K562 (cell line): ENCODE results near the gene XPO6. TPM values are rescaled to one million over a fixed set of nuclear protein-coding genes. Genes with fewer than 3 reads are reported as not detected.
A peak's percentile ranks its signal among the peaks of the same experiment; 100 is the strongest.

Source experiments
- ATF7 ChIP-seq: fragments of 450-650 bp; IDR thresholded peaks from 2 replicates; pipeline ENCODE4 v1.7.1; 2014; ENCODE audit warnings: mild to moderate bottlenecking, moderate library complexity
- BRD4 ChIP-seq: fragments of 200-600 bp; sonication (generic); IDR thresholded peaks from 2 replicates; pipeline ENCODE4 v1.6.1; 2017; ENCODE audit warnings: inconsistent platforms
- FOXA1 ChIP-seq: fragments of 450-650 bp; IDR thresholded peaks from 2 replicates; pipeline ENCODE4 v1.6.1; 2016; ENCODE audit warnings: mild to moderate bottlenecking, borderline replicate concordance
- HEY1 ChIP-seq: fragments of 250-450 bp; sonication (Bioruptor Pico); IDR thresholded peaks from 2 replicates; pipeline ENCODE4 v1.5.0; 2020; ENCODE audit warnings: mild to moderate bottlenecking, moderate library complexity, borderline replicate concordance
- HNRNPL ChIP-seq: fragments of 200-400 bp; formaldehyde crosslinking; IDR thresholded peaks from 2 replicates; pipeline ENCODE4 v1.6.1; 2017; ENCODE audit warnings: low read depth, mild to moderate bottlenecking, low read length
- HNRNPUL1 ChIP-seq: fragments of 200-400 bp; formaldehyde crosslinking; IDR thresholded peaks from 2 replicates; pipeline ENCODE4 v1.6.1; 2017; ENCODE audit warnings: low read length
- JUND ChIP-seq, 2 experiments: IDR thresholded peaks; 2 replicates in 1 of 2; 3 replicates in 1 of 2; pipeline ENCODE4 v1.6.1; 2011; ENCODE audit warnings: borderline replicate concordance in 2 of 2, low read depth in 2 of 2, low read length in 2 of 2, improper control_type of control experiment in 1 of 2, missing biosample characterization in 1 of 2, missing genetic modification characterization in 1 of 2, missing genetic modification reagents in 1 of 2
- L3MBTL2 ChIP-seq: fragments of 450-650 bp; IDR thresholded peaks from 2 replicates; pipeline ENCODE4 v1.6.1; 2016; ENCODE audit warnings: mild to moderate bottlenecking, moderate library complexity
- RAD51 ChIP-seq: fragments of 450-650 bp; IDR thresholded peaks from 2 replicates; pipeline ENCODE4 v1.7.1; 2016; ENCODE audit warnings: low read depth, mild to moderate bottlenecking, borderline replicate concordance
- RUNX1 ChIP-seq: sonication (generic); IDR thresholded peaks from 2 replicates; pipeline ENCODE4 v1.6.1; 2016; ENCODE audit warnings: antibody characterized with exemption, low read depth
- SMAD3 ChIP-seq: fragments of 450-650 bp; formaldehyde crosslinking; conservative IDR thresholded peaks from 2 replicates; pipeline ENCODE4 v1.4.0; 2020; ENCODE audit warnings: mild to moderate bottlenecking
- SRF ChIP-seq, 2 experiments: fragments of 250-450, 450-650 bp in 1 of 2; sonication (Bioruptor Pico) in 1 of 2; sonication (generic) in 1 of 2; formaldehyde crosslinking; IDR thresholded peaks; 2 replicates each; pipeline versions ENCODE4 v1.5.0 to v1.5.1; 2020 to 2022; ENCODE audit warnings: mild to moderate bottlenecking in 1 of 2, missing genetic modification reagents in 1 of 2
- YY1 ChIP-seq, 3 experiments: IDR thresholded peaks; 2 replicates each; pipeline ENCODE4 v1.6.1; 2011; ENCODE audit warnings: low read length in 2 of 3, mild to moderate bottlenecking in 2 of 3, moderate library complexity in 2 of 3, borderline replicate concordance in 1 of 3, control low read depth in 1 of 3, low read depth in 1 of 3; ENCODE audit not compliant: insufficient read depth in 3 of 3, insufficient replicate concordance in 2 of 3, control insufficient read depth in 1 of 3, insufficient read length in 1 of 3; ENCODE audit errors: extremely low read depth in 1 of 3
- ZBTB7A ChIP-seq: IDR thresholded peaks from 2 replicates; pipeline ENCODE4 v1.6.1; 2011; ENCODE audit warnings: low read depth, mild to moderate bottlenecking, low read length, moderate library complexity, borderline replicate concordance; ENCODE audit not compliant: control insufficient read depth
- ZBTB8A ChIP-seq: fragments of 450-650 bp; IDR thresholded peaks from 2 replicates; pipeline ENCODE4 v1.6.1; 2018; ENCODE audit warnings: mild to moderate bottlenecking, moderate library complexity; ENCODE audit not compliant: partially characterized antibody
- ZNF175 ChIP-seq: fragments of 200-800 bp; sonication (Bioruptor generic); IDR thresholded peaks from 2 replicates; pipeline ENCODE4 v1.6.1; 2016; ENCODE audit warnings: low read depth, mild to moderate bottlenecking, missing genetic modification characterization, missing compliant biosample characterization
- ZNF282 ChIP-seq: sonication (generic); formaldehyde crosslinking; IDR thresholded peaks from 2 replicates; pipeline ENCODE4 v1.8.1; 2023; ENCODE audit warnings: missing genetic modification reagents
- ZNF445 ChIP-seq: fragments of 250-450 bp; sonication (Bioruptor Pico); IDR thresholded peaks from 2 replicates; pipeline ENCODE4 v1.4.0; 2020; ENCODE audit warnings: low read depth, mild to moderate bottlenecking, moderate library complexity
- ZNF668 ChIP-seq: fragments of 250-450 bp; sonication (Bioruptor Pico); IDR thresholded peaks from 2 replicates; pipeline ENCODE4 v1.8.0; 2022; ENCODE audit warnings: mild to moderate bottlenecking, inconsistent platforms
- polyA plus RNA-seq, 8 experiments: library from polyadenylated mRNA; depleted of rRNA in 4 of 8; stranded (reverse) in 5 of 8; unstranded in 3 of 8; fragments of >200 nt; fragmentation: Nextera tagmentation in 2 of 8; fragmentation: Illumina TruSeq in 1 of 8; extraction: Ambion mirVana in 2 of 8; extraction: Trizol in 1 of 8; gene quantifications; 2 replicates each; pipeline versions ENCODE4 v1.2.1 to v1.2.3, GENCODE V29; 2011 to 2014; ENCODE audit warnings: inconsistent platforms in 1 of 8, missing spikeins in 1 of 8
- total RNA-seq, 7 experiments: library from RNA; depleted of rRNA in 6 of 7; stranded (reverse); fragments of >200 nt in 6 of 7; fragmentation: Illumina TruSeq in 2 of 7; extraction: Trizol in 2 of 7; gene quantifications; 2 replicates each; pipeline versions ENCODE4 v1.2.1 to v1.2.3, GENCODE V29; 2011 to 2021; ENCODE audit warnings: low replicate concordance in 1 of 7
- TF ChIP-seq, protein P1 (sequence below), 2 experiments: fragments of 450-650 bp; IDR thresholded peaks; 2 replicates each; pipeline ENCODE4 v1.6.1; 2016
- TF ChIP-seq, protein P2 (sequence below): IDR thresholded peaks from 2 replicates; pipeline ENCODE4 v1.6.1; 2011; ENCODE audit warnings: borderline replicate concordance, low read depth, mild to moderate bottlenecking, moderate library complexity, low read length; ENCODE audit not compliant: insufficient read depth, poor library complexity, severe bottlenecking

The XPO6 gene
- total and polyA plus RNA-seq, 9 of the 15 experiments (the other 6 are each of a cell fraction or from before 2014, with no cell fraction given), result 11.2 to 196 (median 119) TPM

DNA sequence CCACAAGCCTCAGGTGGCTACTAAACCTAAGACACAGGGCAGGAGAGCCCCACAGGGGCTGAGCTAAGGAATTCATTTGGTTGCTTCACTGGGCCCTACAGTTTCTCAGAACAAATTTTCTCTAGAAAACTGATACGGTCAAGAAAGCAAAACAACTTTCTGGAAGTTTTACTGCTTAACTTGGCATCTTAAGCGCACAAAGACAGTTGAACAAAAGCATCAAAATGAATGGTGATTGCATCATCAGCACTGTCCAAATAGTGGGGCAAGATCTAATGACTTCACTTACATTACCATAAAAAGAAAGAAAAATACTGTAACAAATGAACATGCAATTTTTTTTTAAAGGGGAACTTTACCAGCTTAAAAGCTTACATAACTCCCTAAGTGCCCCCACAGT lies 47.6 kb downstream of the XPO6 start (continued):
- TF ChIP-seq, protein P1, sequence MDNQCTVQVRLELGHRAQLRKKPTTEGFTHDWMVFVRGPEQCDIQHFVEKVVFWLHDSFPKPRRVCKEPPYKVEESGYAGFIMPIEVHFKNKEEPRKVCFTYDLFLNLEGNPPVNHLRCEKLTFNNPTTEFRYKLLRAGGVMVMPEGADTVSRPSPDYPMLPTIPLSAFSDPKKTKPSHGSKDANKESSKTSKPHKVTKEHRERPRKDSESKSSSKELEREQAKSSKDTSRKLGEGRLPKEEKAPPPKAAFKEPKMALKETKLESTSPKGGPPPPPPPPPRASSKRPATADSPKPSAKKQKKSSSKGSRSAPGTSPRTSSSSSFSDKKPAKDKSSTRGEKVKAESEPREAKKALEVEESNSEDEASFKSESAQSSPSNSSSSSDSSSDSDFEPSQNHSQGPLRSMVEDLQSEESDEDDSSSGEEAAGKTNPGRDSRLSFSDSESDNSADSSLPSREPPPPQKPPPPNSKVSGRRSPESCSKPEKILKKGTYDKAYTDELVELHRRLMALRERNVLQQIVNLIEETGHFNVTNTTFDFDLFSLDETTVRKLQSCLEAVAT (IDR thresholded peaks at IDR 0.05), result no peak
- TF ChIP-seq JUND (IDR thresholded peaks at IDR 0.05; ENCODE audit: borderline replicate concordance, low read depth, low read length) (peak; percentile 64), JUND (tag; IDR thresholded peaks at IDR 0.05; ENCODE audit: borderline replicate concordance, low read depth, low read length) (peak; percentile 52; the same call in 2 of the 3 replicates), FOXA1 (no peak), L3MBTL2 (no peak), RUNX1 (no peak), SRF (CRISPR knock-in tag; IDR thresholded peaks at IDR 0.05) (peak in 1 of 2 experiments; percentile 51; a peak in 1 of 4 replicates), ZBTB8A (no peak), ATF7 (peak; percentile 71), HNRNPL (no peak), YY1 (IDR thresholded peaks at IDR 0.05; ENCODE audit: borderline replicate concordance in 1 of 3, control insufficient read depth in 1 of 3, extremely low read depth in 1 of 3, insufficient read depth in 3 of 3, insufficient read length in 1 of 3, insufficient replicate concordance in 2 of 3, low read depth in 1 of 3, low read length in 2 of 3) (no peak), ZNF668 (CRISPR knock-in tag) (no peak), SMAD3 (CRISPR knock-in tag) (no peak), ZBTB7A (no peak), HEY1 (CRISPR knock-in tag) (no peak), ZNF445 (CRISPR knock-in tag) (no peak), BRD4 (no peak), ZNF282 (CRISPR knock-in tag) (no peak), HNRNPUL1 (no peak), ZNF175 (CRISPR knock-in tag) (peak; percentile 76; the same call in 1 of the 2 replicates), RAD51 (no peak)
- TF ChIP-seq, protein P2, sequence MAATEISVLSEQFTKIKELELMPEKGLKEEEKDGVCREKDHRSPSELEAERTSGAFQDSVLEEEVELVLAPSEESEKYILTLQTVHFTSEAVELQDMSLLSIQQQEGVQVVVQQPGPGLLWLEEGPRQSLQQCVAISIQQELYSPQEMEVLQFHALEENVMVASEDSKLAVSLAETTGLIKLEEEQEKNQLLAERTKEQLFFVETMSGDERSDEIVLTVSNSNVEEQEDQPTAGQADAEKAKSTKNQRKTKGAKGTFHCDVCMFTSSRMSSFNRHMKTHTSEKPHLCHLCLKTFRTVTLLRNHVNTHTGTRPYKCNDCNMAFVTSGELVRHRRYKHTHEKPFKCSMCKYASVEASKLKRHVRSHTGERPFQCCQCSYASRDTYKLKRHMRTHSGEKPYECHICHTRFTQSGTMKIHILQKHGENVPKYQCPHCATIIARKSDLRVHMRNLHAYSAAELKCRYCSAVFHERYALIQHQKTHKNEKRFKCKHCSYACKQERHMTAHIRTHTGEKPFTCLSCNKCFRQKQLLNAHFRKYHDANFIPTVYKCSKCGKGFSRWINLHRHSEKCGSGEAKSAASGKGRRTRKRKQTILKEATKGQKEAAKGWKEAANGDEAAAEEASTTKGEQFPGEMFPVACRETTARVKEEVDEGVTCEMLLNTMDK, result no peak
